ENCODE data around the gene KRTCAP3.
"Not testable (repeated sequence)": the region's sequence is repeated elsewhere in the genome, so short reads cannot be mapped to it uniquely, and the experiment has no call there.

Gene KRTCAP3

GRCh38 chr2:27441958-27442919 lies at the start of gene KRTCAP3:
KRTCAP3 (plus strand) TSS chr2:27442381; CDS start chr2:27442413, 32 bp downstream.
- DNase-seq = no peak

GRCh38 chr2:27393225-27393624 lies 49.0 kb upstream of the KRTCAP3 start:
- DNase-seq = no peak

GRCh38 chr2:27398962-27399361 lies 43.2 kb upstream of the KRTCAP3 start:
- DNase-seq = no peak

- DNase-seq = no peak
Observed at GRCh38 chr2:27400348-27401135, 41.6 kb upstream of the KRTCAP3 start.

- peak; percentile 67 for DNase-seq
Observed at GRCh38 chr2:27407798-27408491, 34.2 kb upstream of the KRTCAP3 start.

- peak; percentile 55 for DNase-seq
Observed at GRCh38 chr2:27408601-27409320, 33.4 kb upstream of the KRTCAP3 start.

- peak; percentile 98 for DNase-seq
Observed at GRCh38 chr2:27409321-27410073, 32.7 kb upstream of the KRTCAP3 start, which contains the start of gene PPM1G. PPM1G (minus strand) TSS chr2:27409591; CDS start chr2:27409422, 169 bp downstream.

GRCh38 chr2:27412419-27413152 lies 29.6 kb upstream of the KRTCAP3 start:
- no peak for DNase-seq

- DNase-seq = no peak
Observed at GRCh38 chr2:27416151-27416550, 26.0 kb upstream of the KRTCAP3 start.

GRCh38 chr2:27420996-27421395 lies 21.2 kb upstream of the KRTCAP3 start:
- DNase-seq = no peak

- DNase-seq = no peak
Observed at GRCh38 chr2:27421660-27422250, 20.4 kb upstream of the KRTCAP3 start.

- DNase-seq = no peak
Observed at GRCh38 chr2:27422958-27423357, 19.2 kb upstream of the KRTCAP3 start.

GRCh38 chr2:27425039-27425438 lies 17.1 kb upstream of the KRTCAP3 start:
- not testable (repeated sequence) for DNase-seq

- no peak for DNase-seq
Observed at GRCh38 chr2:27427863-27428212, 14.3 kb upstream of the KRTCAP3 start.

- DNase-seq = peak; percentile 95
Observed at GRCh38 chr2:27428213-27428977, 13.8 kb upstream of the KRTCAP3 start, which contains the start of gene NRBP1. NRBP1 (plus strand) TSS chr2:27428631; CDS start chr2:27433274, 4,643 bp downstream.

GRCh38 chr2:27428978-27429541 lies 13.1 kb upstream of the KRTCAP3 start:
- DNase-seq = peak; percentile 92

GRCh38 chr2:27431395-27431794 lies 10.8 kb upstream of the KRTCAP3 start:
- peak; percentile 30 for DNase-seq

- no peak for DNase-seq
Observed at GRCh38 chr2:27435628-27436027, 6.6 kb upstream of the KRTCAP3 start.

Data from OCI-M1 (cell line).